ENCODE results near the gene ZFP36.
"Not testable (repeated sequence)": the region's sequence is repeated elsewhere in the genome, so short reads cannot be mapped to it uniquely, and the experiment has no call there.

The ZFP36 gene

DNA sequence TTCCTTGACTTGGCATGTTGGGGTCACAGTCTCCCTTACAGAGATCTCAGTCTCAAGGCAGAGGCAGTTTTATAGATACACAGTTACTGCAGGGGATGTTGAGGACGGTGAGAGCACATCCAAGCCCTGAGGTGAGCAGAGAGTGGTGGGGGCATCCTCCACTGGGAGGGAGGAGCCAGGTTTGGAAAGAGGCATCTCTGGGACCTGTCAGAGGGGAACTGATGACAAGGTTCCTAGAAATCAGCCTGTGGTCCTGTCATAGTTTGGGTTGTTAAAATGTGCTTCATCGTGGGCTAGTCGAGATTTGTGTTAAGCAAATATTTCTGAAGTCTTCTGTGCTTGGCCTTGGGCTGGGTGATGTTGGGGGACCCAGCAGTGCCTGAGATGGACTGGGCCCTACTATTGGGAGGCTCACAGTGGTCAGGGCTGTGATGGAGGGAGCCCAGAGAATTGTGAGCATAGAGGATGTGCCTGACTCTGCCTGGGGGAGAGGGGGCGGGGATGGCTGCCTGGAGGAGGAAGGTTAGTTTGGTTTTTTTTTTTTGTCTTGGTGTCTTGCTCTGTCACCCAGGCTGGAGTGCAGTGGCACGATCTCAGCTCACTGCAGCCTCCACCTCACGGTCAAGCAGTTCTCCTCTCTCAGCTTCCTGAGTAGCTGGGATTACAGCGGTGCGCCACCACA lies 42.6 kb downstream of the ZFP36 start:
- no peak for DNase-seq

DNA sequence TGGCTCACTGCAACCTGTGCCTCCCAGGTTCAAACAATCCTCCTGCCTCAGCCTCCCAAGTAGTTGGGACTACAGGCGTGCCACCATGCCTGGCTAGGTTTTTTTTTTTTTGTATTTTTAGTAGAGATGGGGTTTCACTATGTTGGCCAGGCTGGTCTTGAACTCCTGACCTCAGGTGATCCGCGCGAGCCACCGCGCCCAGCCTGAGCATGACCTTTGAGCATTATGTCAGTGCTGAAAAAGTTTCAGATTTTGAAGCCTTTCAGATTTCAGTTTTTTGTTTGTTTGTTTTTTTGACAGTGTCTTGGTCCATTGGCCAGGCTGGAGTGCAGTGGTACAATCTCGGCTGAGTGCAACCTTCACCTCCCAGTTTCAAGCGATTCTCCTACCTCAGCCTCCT lies 44.6 kb downstream of the ZFP36 start:
- DNase-seq = not testable (repeated sequence)
